ENCODE data around the gene ASCL5.

DNA sequence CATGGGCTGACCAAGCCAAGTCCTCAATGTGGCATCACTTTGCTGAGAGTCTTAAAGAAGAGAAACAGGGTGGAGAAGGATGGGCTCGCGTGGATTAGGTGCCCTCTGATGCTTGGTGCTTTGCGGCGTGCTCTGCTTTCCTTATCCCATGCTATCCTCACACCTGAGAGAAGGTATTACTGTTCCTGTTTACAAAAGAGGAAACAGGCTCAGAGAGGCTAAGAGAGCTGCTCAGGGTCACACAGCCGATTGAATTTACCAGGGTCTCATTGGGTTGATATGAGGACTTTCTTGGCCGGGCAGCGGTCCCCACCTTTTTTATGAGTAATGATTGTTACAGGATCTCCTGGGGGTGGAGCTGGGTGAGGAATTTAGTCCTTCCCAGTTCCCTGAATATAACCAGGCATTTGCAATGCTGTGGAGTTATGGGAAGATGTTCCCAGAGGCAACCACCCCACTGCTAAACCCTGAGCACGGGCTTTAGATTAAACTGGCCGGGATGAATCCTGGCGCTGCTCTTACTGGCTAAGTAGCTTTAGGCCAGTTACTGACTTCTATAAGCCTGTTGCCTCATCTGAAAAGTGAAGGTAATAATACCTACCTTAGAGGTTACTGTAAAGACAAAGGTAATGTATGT lies 4.5 kb downstream of the ASCL5 start:
- TF ChIP-seq POLR2A (IDR thresholded peaks at IDR 0.05): no peak
- TF ChIP-seq, protein P1, sequence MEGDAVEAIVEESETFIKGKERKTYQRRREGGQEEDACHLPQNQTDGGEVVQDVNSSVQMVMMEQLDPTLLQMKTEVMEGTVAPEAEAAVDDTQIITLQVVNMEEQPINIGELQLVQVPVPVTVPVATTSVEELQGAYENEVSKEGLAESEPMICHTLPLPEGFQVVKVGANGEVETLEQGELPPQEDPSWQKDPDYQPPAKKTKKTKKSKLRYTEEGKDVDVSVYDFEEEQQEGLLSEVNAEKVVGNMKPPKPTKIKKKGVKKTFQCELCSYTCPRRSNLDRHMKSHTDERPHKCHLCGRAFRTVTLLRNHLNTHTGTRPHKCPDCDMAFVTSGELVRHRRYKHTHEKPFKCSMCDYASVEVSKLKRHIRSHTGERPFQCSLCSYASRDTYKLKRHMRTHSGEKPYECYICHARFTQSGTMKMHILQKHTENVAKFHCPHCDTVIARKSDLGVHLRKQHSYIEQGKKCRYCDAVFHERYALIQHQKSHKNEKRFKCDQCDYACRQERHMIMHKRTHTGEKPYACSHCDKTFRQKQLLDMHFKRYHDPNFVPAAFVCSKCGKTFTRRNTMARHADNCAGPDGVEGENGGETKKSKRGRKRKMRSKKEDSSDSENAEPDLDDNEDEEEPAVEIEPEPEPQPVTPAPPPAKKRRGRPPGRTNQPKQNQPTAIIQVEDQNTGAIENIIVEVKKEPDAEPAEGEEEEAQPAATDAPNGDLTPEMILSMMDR (IDR thresholded peaks at IDR 0.05): no peak
